ENCODE measurements around the gene STK35. TPM values are rescaled to one million over a fixed set of nuclear protein-coding genes. Genes with fewer than 3 reads are reported as not detected.

Gene STK35
- polyA plus RNA-seq, 1 donor: 19.3 TPM

GRCh38 chr20:2133318-2134183, 31.9 kb downstream of the STK35 start:
- DNase-seq: no peak

GRCh38 chr20:2135013-2135412, 33.4 kb downstream of the STK35 start:
- DNase-seq: no peak

- DNase-seq: no peak
Measured at GRCh38 chr20:2136275-2136674, 34.6 kb downstream of the STK35 start.

GRCh38 chr20:2137552-2138201, 36.0 kb downstream of the STK35 start:
- DNase-seq: no peak

- DNase-seq: no peak
Measured at GRCh38 chr20:2138396-2138795, 36.8 kb downstream of the STK35 start.

GRCh38 chr20:2139250-2139649, 37.6 kb downstream of the STK35 start:
- DNase-seq: no peak

GRCh38 chr20:2139736-2140135, 38.1 kb downstream of the STK35 start:
- DNase-seq: no peak

- DNase-seq: no peak
Measured at GRCh38 chr20:2140561-2140960, 38.9 kb downstream of the STK35 start.

- DNase-seq: no peak
Measured at GRCh38 chr20:2141600-2142575, 40.3 kb downstream of the STK35 start.

- no peak for DNase-seq
Measured at GRCh38 chr20:2142649-2143048, 41.0 kb downstream of the STK35 start.

GRCh38 chr20:2143594-2143993, 42.0 kb downstream of the STK35 start:
- DNase-seq: no peak

- DNase-seq: no peak
Measured at GRCh38 chr20:2144850-2145249, 43.2 kb downstream of the STK35 start.

GRCh38 chr20:2145376-2145775, 43.7 kb downstream of the STK35 start:
- no peak for DNase-seq

GRCh38 chr20:2146080-2146867, 44.6 kb downstream of the STK35 start:
- DNase-seq: no peak

- DNase-seq: no peak
Measured at GRCh38 chr20:2149507-2149906, 47.9 kb downstream of the STK35 start.

GRCh38 chr20:2150660-2151059, 49.0 kb downstream of the STK35 start:
- DNase-seq: no peak

- peak; percentile 21 for DNase-seq
Measured at GRCh38 chr20:2151858-2152281, 50.2 kb downstream of the STK35 start.

GRCh38 chr20:2152317-2152716, 50.7 kb downstream of the STK35 start:
- DNase-seq: no peak

- DNase-seq: no peak
Measured at GRCh38 chr20:2153326-2153725, 51.7 kb downstream of the STK35 start.

GRCh38 chr20:2156224-2156623, 54.6 kb downstream of the STK35 start:
- no peak for DNase-seq

Measured in left kidney (tissue), 2 donors.